Measurements from ENCODE around the gene ENTPD8.

Gene ENTPD8

GRCh38 chr9:137445930-137446431, 4.8 kb upstream of the ENTPD8 start:
- DNase-seq: no peak

GRCh38 chr9:137445275-137445807, 4.2 kb upstream of the ENTPD8 start:
- no peak for DNase-seq

- DNase-seq: no peak
These were observed 3.1 kb upstream of the ENTPD8 start for GRCh38 chr9:137444106-137444790.

- no peak for DNase-seq
These were observed 771 bp upstream of the ENTPD8 start for GRCh38 chr9:137441935-137442321.

- no peak for DNase-seq
These were observed 1.9 kb downstream of the ENTPD8 start for GRCh38 chr9:137439158-137439714.

GRCh38 chr9:137438591-137439157, 2.5 kb downstream of the ENTPD8 start:
- DNase-seq: no peak

- DNase-seq: no peak
These were observed 3.2 kb downstream of the ENTPD8 start for GRCh38 chr9:137437691-137438590.

- no peak for DNase-seq
These were observed 4.2 kb downstream of the ENTPD8 start for GRCh38 chr9:137436761-137437600.

- no peak for DNase-seq
These were observed 5.0 kb downstream of the ENTPD8 start for GRCh38 chr9:137435980-137436760.

- DNase-seq: no peak
These were observed 5.7 kb downstream of the ENTPD8 start for GRCh38 chr9:137435381-137435891.

- no peak for DNase-seq
These were observed 6.4 kb downstream of the ENTPD8 start for GRCh38 chr9:137434498-137435380.

GRCh38 chr9:137433916-137434431, 7.2 kb downstream of the ENTPD8 start:
- DNase-seq: no peak

- DNase-seq: no peak
These were observed 7.7 kb downstream of the ENTPD8 start for GRCh38 chr9:137433349-137433915.

- no peak for DNase-seq
These were observed 8.3 kb downstream of the ENTPD8 start for GRCh38 chr9:137432687-137433348.

- no peak for DNase-seq
These were observed 9.7 kb downstream of the ENTPD8 start for GRCh38 chr9:137431416-137431931.

- no peak for DNase-seq
These were observed 10.3 kb downstream of the ENTPD8 start for GRCh38 chr9:137430723-137431415.

- DNase-seq: no peak
These were observed 11.0 kb downstream of the ENTPD8 start for GRCh38 chr9:137429974-137430722.

Data from amniotic stem cell (primary cell).